Kasumi-1 (cell line): ENCODE data around the gene LILRA6.
A peak's percentile ranks its signal among the peaks of the same experiment; 100 is the strongest.
"Not testable (repeated sequence)": the region's sequence is repeated elsewhere in the genome, so short reads cannot be mapped to it uniquely, and the experiment has no call there.

Experiments
- DNase-seq, 2 experiments: peaks; one replicate each; lab custom pipeline; 2025; lab: John Stamatoyannopoulos, UW

The LILRA6 gene

DNA sequence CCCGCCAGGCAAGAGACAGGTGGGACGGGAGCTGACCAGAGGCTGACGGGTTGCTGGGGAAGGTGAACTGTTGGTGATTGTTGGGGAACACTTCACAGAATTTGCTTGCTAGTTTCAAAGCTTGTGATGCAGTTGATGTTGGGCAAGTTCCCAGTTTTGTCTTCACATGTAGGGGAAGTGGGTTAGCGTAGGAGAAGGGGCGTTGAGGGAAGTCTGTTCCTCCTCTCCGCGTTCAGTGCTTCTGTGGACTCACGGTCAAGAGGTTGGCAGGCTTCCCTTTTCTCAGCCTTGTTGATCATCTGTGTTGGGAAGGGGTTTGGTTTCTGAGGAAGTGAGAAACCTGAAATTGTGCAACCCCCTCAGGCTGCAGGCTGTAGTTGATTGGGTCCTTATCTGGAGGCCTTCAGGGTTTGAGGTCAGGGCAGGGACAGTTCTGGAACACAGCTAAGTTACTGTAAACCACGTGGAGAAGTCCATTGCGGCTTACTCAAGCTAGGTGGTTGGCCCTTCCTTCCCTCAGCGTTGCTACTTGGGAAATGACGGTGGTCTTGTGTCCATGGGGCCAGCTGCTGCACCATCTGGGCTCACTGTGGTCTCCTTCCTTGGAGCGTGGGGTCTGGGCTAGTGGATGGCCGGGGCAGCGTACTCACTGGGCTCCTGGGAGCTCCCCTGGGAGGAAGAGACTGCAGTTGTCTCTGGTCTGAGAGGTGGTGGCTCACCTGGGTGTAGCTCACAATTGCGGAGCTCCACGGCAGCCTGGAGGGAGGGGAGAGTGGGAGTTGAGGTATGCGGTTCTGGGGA, 34.4 kb downstream of the LILRA6 start:
- peak; percentile 99 to 100 for DNase-seq

DNA sequence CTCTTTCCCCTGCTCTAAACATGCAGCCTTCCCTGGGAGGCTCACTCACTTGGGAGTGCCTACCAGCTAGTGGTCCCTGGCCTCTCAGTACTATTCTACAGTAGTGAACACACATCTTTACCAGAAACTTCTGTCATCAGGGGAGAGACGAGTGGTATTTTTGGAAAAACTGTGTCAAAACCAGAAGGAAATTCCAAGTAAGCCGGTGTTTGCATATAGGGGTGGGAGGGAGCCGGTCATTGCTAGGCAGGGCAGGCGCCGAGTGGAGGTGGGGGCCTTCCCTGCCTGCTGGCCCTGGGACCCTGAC, 35.0 kb downstream of the LILRA6 start:
- peak; percentile 76 for DNase-seq

DNA sequence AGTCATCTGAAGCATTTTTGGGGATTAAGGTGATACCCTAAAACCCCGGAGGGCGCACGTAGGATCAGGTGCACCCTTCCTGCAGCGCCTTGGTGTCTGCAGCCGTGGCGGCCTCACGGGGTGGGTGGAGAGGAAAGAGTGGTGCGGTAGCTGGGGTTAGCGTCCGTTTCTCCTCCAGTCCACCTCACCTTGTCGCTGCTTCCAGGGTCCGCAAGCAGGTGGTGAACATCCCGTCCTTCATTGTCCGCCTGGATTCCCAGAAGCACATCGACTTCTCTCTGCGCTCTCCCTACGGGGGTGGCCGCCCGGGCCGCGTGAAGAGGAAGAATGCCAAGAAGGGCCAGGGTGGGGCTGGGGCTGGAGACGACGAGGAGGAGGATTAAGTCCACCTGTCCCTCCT, 35.4 kb downstream of the LILRA6 start:
- not testable (repeated sequence) for DNase-seq

DNA sequence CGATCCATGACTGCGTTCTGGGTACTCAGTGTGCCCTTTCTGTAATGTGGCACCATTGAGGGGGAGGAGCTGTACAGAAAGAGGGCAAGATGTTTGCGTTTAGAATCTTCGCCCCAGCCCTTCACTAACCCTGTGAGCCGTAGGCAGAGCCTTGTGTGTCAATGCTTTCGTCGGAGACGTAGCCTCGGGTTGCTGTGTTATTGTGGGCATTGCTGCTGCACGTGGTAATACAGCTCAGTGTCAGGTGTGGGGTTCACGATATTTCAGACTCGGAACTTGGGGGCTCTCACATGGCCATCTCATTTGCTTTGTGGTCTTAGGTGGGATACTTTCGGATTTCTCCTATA, 35.8 kb downstream of the LILRA6 start:
- no peak for DNase-seq

DNA sequence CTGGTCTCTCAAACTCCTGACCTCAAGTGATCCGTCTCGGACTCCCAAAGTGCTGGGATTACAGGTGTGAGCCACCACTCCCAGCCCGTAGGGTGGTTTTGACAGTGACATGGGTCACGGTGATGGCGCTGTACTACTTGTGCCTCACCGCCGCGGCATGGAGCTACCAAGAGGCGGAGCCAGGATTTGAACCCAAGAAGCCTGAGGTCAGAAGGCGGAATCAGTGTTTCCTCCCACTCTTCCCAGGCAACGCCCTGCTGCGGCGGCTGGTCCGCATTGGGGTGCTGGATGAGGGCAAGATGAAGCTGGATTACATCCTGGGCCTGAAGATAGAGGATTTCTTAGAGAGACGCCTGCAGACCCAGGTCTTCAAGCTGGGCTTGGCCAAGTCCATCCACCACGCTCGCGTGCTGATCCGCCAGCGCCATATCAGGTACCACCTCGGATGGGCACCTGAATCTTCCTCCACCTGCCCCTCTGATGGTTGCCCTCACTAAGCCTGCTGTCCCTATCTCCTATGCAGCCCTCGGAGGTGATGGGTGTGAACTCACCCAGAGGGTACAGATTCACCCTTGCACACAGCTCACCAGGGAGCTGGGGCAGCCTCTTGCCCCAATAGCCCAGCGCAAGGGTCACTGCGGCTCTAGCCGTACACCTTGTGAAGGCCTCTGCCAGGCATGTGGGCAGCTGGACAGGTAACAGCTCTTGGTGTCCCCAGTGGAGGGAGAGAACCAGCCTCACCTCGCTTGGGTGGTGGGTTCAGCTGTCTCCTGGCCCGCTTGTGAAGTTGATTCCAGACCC, 36.4 kb downstream of the LILRA6 start:
- DNase-seq, result no peak

DNA sequence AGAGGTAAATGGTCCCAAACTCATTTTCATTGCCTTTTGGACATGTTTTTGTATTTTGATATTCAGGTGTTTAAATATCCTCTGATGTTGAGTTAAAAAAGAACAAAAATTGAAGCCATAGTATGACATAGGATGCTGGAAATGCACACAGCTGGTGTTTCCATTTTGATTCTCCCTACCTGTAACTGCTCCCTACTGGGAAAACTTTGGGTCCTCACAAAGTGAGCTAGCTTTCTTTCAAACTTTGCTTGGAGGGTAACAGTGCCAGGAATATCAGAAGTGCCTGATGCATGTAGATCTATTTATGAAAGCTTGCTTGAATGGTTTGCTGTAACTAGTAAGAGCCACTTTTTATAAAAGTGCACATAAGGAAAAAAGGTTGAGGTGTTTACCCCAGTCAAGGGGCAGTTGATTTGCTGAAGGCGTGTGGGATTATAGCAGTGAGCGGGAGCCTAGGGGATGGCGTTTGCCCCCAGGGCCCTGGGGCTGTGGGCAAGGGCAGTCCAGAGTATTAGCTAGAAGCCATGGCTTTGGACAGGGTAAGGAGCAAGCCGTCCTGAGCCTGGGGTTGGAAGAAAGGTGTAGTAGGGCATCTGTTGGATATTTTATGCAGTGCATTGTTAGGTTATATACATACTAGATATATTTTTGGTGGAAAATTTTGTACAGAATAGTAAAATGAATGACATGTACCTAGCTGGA, 37.7 kb downstream of the LILRA6 start:
- no peak for DNase-seq

DNA sequence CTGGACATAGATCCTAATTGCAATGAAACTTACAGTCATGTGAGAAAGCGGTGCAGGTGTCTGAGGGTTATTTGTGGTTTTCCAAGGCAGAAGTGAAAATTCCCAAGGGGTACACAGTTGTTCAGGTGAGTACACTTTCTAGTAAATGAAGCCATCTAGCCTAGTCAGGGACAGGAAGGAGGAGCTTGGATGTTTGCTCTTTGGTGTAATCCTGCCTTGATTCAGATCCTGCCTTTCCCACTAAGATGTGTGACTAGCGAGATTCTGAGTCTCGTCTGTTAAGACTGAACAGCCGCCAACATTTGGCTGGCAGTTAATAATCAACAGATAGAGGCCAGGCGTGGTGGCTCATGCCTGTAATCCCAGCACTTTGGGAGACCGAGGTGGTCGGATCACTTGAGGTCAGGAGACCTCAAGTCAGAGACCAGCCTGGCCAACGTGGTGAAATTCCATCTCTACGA, 39.4 kb downstream of the LILRA6 start:
- no peak for DNase-seq

DNA sequence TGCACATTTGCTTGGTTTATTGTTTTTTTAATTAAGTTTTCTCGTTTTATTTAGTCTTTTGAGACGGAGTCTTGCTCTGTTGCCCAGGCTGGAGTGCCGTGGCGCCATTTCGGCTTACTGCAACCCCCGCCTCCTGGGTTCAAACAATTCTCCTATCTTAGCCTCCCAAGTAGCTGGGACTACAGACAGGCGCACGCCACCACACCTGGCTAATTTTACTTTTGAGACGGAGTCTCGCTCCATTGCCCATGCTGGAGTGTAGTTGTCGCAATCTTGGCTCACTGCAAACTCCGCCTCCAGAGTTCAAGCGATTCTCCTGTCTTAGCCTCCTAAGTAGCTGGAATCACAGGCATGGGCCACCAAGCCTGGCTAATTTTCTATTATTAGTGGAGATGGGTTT, 40.6 kb downstream of the LILRA6 start:
- no peak for DNase-seq

DNA sequence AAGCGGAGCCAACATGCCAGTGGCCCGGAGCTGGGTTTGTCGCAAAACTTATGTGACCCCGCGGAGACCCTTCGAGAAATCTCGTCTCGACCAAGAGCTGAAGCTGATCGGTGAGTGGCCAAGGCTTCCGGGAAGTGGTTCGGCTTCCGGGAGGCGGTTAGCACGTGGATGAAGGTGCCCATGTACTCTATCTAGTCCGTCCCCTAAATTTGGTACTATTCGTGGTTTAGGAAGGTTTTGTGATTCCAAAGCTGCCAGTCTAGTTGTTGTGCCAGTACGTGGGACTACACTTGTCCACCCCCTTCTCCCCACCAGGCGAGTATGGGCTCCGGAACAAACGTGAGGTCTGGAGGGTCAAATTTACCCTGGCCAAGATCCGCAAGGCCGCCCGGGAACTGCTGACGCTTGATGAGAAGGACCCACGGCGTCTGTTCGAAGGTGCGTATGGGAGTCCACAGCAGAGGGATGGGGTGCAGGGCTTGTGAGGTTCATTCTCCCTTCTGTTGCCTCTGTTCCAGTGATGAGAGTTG, 41.4 kb downstream of the LILRA6 start:
- DNase-seq, result no peak

DNA sequence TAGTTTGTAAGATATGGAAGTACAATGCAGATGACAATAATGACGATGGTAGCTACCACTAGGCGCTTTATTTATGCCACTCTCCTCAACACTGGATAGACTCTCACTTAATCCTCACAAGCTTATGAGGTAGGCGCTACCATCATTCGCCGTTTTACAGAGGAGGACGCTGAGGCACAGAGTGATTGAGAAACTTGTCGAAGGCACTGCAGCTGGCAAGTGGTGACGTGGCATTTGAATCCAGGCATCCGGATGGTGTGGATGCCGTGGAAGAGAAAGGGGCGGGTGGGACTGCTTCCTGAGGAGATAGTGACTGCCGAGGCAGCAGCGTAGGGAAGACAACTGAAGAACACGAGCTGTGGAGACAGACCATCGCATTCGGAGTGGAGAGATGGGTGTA, 43.2 kb downstream of the LILRA6 start:
- no peak for DNase-seq

DNA sequence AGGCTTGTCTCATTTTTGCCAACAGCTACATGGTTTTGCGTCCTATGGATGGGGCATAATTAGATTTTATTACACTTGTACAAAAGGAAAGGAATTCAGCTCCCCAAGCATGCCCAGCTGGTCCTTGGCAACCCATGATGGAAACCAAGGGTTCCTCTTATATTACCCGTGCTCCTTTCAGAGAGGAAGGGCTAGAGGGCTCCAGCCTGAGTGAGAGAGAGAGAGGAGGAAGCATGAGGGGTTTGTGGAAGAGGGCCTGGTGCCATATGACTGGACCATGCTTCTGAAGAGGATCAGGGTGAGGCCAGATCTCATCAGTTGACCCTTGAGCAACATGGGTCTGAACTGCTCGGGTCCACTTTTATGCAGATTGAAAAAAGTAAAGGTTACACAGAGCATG, 45.5 kb downstream of the LILRA6 start:
- DNase-seq, result no peak

DNA sequence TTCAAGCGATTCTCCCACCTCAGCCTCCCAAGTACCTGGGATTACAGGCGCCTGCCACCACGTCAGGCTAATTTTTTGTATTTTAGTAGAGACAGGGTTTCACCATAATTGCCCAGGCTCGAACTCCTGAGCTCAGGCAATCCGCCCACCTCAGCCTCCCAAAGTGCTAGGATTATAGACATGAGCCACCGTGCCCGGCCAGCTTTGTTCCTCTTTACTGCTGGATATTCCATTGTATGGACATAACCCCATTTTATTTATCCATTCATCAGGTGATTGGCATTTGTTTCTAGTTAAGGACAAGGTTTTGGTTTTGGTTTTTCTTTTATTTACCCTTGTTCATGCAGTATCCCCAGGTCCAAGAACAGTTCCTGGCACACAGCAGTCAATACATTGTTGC, 46.1 kb downstream of the LILRA6 start:
- no peak for DNase-seq

DNA sequence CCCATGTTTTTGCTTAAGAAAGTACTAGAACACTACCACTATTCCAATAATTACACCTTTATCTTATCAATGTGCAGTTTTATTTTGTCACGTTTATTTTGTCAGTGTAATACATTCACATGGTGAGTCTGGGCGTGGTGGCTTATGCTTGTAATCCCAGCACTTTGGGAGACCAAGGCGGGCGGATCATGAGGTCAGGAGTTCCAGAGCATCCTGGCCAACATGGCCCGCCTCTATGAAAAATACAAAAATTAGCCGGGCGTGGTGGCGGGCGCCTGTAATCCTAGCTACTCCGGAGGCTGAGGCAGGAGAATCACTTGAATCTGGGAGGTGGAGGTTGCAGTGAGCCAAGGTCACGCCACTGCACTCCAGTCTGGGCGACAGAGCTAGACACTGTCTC, 48.1 kb downstream of the LILRA6 start:
- not testable (repeated sequence) for DNase-seq

DNA sequence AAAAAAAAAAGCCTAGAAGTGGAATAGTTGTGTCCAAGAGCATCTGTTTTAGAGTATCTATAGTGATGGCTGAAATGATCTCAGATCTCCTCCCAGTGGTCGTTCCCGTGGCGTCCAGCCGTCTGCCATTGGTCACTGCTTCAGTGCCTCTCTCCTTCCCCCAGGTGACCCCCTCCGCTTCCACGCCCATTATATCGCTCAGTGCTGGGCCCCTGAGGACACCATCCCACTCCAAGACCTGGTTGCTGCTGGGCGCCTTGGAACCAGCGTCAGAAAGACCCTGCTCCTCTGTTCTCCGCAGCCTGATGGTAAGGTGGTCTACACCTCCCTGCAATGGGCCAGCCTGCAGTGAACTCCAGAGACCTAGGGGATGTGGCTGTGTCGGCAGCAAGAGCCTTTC, 49.6 kb downstream of the LILRA6 start:
- DNase-seq, result no peak

DNA sequence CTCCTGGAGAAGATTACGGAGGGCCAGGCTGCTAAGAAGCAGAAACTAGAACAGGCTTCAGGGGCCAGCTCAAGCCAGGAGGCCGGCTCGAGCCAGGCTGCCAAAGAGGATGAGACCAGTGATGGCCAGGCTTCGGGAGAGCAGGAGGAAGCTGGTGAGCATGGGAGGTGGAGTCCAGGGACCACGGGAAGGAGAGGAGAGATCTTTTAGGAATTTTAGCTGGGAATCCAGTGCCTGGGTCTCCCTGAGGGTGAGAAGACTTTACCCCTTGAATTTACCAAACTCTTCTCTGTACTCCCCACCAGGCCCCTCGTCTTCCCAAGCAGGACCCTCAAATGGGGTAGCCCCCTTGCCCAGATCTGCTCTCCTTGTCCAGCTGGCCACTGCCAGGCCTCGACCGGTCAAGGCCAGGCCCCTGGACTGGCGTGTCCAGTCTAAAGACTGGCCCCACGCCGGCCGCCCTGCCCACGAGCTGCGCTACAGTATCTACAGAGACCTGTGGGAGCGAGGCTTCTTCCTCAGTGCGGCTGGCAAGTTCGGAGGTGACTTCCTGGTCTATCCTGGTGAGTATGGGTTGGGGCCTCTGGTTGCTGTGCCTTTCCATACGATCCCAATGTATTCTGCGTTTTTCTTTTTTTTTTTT, 50.7 kb downstream of the LILRA6 start:
- no peak for DNase-seq

DNA sequence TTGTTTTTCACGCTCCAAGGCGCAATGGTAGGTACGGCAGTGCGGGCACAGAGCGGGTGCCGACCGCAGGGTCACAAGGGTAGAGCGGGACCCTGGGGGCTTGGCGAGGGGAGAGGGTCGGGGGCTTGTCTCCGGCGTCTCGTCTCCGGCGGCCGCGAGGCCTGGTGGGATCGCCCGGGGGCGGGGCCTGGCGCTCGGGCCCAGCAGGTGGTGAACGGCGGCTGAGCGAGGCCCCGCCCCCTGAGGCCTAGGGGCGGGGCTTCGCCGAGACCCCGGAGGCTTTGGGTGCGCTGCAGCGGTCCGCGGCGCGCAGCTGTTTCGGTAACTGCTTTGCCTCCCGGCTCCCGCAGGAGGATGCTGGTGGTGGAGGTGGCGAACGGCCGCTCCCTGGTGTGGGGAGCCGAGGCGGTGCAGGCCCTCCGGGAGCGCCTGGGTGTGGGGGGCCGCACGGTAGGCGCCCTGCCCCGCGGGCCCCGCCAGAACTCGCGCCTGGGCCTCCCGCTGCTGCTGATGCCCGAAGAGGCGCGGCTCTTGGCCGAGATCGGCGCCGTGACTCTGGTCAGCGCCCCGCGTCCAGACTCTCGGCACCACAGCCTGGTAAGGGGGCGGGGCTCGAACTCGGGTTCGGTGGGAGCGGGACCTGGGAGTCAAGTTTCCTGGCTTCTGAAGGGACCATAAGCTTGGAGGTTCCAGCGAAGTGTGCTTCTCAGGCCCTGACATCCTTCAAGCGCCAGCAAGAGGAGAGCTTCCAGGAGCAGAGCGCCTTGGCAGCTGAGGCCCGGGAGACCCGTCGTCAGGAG, 51.4 kb downstream of the LILRA6 start, which contains the start of gene TSEN34:
TSS of gene TSEN34 (plus strand) at position 298 of the 800 bp plus-strand sequence. CDS start at position 355, 57 bp downstream.
- DNase-seq, result peak; percentile 69 to 76

DNA sequence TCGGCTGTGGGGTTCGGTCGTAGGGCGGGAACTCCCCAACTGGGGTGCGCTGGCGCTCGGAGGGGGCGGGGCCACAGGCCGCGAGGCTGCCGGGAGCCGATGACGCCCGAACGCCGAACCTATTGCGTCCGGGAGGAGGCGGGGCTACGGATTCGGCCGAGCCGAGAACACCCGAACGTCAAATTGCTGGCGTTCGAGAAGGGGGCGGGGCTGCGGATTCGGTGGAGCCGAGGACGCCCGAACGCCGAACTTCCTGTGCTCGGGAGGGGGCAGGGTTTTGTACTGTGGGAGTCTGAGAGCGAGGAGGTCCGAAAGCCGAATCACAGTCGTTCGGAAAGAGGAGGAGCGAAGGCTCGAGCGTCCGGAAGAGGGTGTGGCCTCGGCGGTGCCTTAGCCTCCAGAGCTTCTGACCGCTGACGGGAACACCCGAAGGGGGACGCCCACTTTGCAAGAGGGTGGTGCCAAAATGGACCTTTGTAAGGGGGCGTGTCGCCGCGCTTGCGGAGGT, 52.0 kb downstream of the LILRA6 start:
- DNase-seq, result peak; percentile 99

DNA sequence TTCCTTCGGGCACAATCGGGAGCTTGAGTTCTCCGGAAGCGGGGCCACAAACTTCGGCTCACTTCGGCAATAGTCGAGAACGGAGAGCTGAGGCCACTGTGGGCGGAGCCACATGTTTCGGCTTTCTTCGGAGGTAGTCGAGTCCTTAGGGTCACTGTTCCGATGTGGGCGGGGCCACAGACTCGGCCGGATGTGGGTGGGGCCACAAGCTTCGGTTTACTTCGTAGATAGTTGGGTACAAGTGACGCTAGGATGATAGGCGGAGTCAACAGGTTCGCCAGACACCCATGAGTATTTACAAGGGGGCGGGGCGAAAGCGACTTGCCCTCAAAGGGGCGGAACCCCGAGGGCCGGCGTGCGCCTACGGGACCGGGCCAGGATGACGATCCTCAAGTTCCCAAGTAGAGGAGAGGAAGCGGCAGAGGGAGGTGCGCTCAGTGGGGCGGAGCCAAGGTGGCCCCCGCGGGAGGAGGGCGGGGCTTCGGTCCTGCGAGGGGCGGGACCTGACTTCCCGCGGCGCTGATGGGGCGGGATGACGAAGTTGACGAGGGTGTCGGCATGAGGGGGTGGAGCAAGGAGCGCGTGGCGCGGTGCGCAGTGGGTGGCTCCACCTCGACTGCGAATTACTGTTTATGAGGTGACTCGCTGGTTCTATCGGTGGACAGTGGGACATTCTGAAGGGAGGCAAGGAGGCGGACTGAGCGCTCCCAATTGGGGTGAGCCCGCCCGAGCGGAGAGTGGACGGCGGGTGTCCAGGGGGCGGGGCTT, 52.7 kb downstream of the LILRA6 start:
- peak; percentile 99 for DNase-seq

DNA sequence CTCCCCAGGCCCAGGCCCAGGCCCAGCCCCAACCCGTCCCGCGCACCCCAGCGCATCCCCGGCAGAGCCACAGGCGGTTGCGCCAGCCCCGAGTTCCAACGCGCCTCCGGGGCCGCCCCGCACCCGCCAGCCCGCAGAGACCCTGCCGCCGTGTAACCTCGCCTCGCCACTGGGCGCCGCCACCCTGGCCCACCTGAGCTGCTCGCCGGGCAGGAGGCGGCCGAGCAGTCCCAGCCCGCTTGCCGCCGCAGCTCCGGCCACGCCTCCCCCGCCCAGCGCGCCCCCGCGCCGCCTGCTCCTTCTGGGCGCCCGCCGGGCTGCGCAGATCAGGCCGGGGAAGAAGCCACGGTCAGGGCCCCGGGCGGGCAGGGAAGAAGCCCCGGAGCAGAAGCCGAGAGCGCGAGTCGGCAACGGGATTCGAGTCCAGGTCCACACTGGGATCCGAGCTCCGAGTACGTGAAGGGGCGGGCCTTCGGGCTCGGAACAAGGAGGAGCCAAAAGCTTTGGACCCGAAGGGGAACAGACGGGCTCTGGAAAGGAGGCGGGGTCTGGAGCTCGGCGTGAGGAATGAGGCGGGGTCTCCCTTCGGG, 53.4 kb downstream of the LILRA6 start, which contains the start of gene MBOAT7:
TSS of gene MBOAT7 (minus strand) at position 436 of the 590 bp plus-strand sequence. CDS start 1,072 bp downstream, outside the sequence.
- no peak for DNase-seq
